Measurements from ENCODE around the gene LHPP.

Gene LHPP

GRCh38 chr10:124557648-124558338, 96.2 kb downstream of the LHPP start:
- DNase-seq (ENCODE audit: low spot score), result peak; percentile 80

DNA sequence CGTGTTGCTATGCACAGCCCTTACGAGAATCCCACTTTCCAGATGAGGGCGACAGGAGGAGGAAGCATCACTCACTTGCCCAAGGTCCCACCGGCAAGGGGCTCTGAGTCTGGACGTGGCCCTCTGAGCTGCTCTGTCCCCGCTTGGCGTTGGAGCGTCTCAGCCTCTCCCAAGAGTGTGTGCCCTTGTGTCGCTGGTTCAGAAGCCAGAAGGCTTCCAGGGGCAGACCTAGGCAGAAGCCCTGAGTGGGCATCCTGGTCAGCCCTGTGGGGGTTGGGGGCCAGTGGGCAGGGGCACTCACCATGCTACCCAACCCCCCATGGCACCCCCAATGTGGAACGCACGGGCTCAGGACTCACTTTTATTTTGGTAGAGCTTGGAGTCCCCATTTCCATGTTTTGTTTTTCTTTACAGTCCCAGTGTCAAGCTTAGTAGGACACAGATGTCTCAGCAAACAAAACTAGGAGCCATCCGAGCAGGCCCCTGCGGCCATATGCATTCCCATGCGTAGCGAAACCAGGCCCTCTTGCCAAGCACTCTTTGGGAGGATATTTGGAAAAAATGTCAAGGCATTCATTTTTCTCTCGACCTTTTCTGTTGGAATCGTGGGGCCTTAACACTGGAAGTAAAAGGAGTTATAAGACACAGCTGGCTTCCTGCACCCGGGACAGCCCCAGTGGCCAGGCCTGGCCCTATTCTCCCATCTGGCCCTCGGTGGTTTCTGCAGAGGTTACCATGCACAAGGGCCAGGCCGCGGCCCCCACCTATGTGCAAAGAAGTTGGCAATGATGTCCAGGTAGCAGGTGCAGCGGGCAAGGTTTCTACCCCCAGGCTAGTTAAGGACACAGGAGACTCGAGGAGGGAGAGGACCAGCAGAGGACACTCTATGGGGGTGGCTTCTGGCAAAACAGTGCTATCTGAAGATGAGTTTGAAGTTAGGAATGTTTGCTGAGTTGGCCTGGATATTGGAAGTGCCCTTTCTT, 97.0 kb downstream of the LHPP start:
- DNase-seq (ENCODE audit: low spot score), result no peak

DNA sequence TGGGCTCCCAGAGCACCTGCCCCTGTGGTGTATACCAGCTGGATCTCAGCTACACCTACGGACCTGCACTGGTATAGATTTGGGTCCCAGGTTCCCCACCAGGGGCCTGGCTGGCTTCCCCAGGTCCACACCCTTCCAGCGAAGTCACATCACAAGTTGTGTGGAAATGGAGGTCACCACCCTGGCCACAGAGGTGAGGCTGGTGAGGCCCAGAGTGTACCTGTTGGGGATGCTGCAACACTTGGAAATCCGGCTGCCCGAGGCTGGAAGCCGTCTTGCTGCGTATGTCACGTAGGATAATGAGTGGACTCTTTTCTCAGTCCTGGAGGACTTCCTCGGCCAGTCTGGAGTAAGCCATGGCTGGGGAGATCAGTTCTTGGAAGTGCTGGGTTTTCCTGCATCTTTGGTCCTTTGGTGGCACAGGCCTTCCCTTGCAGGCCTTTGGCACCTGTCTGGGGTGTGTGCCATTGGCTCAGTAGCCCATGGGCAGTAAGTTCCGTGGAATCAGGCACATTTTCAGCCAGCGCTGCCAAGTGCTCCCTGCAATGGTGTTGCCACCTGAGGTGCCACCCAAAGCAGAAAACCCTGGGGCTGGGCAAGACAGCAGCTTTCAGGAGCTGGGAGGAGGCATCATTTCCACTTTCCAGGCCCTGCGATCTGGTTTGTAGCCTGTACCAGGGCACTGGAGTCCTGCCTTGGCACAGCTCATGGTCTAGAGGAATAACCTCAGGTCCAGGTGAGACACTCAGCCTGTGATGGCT, 97.9 kb downstream of the LHPP start:
- DNase-seq (ENCODE audit: low spot score), result no peak

DNA sequence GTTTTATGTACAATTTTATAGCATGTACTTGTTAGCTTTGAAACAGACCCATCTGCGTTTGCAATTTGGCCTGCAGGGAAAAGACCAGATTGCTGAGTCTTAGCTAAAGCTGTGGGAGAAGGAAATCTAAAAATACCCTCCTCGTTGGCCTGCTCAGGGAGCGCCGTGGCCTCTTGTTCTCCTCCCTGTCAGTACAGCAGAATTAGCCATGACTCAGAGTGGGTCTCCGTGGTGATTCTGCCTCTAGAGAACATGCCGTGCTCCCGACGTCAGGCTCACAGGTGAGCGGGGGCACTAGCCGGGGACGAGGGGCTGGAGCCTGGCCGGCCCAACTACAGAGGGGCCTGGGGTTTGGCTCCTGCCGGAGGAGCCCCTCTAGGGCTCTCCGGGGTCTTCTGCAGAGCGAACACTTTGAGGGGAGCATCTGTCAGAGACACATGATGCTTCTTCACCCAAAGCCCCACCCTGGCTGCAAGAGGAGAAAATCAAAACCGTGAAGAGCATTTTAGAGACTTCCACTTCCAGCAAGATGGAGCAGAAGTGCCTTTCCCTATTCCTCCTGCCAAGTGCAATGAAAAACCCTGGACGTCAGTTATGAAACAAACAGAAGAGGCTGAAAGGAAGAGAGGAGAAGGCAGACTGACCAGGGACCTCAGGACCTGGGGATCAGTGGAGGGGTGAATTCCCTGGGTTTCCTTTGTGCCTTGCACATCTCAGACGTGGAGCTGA, 98.9 kb downstream of the LHPP start:
- peak; percentile 36 for DNase-seq (ENCODE audit: low spot score)

DNA sequence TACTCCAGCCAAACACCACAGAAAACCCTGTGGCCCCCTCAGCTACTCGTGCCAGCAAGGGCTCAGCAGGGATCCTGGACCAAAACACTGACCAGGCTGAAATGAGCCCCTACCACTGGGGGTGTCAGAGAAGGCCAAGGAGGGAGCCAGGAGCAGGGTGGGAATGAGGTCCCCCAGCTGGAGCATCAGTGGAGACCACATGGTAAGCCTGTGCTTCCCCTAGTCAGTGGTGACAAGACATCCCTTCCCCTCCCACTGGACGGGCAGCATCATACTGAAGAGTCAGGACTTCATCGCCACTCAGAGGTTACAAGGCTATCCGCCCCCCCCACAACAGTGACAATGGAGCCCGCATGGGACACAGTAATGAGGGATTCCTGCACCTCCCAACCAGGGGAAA, 99.6 kb downstream of the LHPP start:
- DNase-seq (ENCODE audit: low spot score), result no peak

DNA sequence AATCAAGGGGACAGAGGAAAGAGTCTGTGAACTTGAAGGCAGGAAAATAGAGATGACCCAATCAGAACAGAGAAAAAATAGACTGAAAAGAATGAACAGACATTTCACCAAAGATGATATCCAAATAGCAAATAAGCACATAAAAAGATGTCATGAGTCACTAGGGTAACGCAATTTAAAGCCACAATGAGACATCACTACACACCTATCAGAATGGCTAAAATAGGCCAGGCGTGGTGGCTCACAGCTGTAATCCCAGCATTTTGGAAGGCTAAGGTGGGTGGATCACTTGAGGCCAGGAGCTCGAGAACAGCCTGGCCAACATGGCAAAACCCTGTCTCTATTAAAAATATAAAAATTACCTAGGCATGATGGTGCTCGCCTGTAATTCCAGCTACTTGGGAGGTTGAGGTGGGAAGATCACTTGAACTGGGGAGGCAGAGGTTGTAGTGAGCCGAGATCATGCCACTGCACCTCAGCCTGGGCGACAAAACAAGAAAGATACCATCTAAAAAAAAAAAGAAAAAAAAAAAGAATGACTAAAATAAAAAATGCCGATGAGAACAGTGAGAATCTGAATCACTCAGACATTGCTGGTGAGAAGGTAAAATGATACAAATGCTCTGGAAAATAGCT, 100.9 kb downstream of the LHPP start:
- DNase-seq (ENCODE audit: low spot score), result no peak

GRCh38 chr10:124563320-124564040, 101.9 kb downstream of the LHPP start:
- no peak for DNase-seq (ENCODE audit: low spot score)

- no peak for DNase-seq (ENCODE audit: low spot score)
Measured at GRCh38 chr10:124564881-124565280, 103.3 kb downstream of the LHPP start.

DNA sequence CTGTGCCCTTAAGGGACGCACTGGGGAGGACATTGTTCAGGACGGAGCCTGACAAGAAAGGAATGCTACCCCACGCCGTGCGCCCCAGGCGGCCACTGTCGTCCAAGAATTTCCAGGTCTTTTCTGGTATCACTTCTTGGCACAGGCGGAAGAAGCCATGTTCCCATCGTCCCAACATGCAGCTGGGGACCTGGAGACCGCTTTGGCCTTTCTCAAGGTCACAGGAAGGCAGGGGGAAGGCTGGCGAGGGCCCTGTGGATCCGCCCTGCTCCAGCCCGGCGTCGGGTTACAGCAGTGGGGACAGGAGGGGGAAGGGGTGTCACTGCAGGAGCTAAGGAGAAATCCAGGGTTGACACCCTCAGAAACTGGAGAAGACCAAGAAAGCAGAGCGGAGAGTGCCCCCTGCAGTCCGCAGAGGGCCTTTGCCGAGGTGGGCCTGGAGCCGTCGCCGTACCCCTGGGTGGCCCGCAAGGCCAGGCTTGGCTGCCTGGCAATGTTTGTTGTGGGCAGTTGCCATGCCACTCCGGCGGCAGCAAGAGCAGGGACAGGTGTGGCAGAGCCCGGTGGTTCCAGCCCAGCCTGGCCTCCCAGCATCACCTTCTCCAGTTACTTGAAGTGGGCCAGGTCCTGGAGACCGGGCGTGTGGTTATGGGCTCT, 104.1 kb downstream of the LHPP start:
- DNase-seq (ENCODE audit: low spot score), result no peak

DNA sequence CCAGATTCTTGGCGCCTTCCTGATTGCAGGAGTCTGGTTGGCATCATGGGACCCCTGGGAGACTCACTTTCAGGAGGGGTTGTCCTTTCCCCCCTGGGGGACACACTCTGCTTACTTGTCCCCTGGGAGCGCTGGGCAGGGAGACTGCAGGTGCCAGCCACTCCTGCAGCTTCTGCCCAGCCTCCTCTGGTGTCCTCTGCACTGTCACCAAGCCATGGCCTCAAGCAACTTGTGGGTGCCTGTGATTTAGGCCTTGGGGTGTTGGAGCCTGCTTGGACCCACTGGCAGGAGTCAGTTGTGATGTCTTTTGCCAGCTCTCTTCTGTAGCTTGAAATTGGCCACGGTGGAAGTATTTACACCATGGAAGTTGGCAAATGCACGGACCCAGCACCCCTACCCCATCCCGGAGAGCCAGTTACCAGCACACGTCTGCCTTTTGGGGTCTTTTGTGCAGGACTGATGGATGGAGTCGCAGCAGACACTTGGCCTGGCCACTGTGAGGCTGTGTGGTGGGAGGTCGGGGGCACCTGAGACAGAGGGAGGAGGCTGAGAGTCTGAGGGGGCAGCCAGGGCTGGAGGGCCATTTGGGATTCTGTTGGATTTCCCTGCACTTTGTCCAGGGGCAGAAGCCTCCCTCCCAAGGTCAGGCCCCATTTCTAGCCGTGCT, 104.7 kb downstream of the LHPP start:
- no peak for DNase-seq (ENCODE audit: low spot score)

DNA sequence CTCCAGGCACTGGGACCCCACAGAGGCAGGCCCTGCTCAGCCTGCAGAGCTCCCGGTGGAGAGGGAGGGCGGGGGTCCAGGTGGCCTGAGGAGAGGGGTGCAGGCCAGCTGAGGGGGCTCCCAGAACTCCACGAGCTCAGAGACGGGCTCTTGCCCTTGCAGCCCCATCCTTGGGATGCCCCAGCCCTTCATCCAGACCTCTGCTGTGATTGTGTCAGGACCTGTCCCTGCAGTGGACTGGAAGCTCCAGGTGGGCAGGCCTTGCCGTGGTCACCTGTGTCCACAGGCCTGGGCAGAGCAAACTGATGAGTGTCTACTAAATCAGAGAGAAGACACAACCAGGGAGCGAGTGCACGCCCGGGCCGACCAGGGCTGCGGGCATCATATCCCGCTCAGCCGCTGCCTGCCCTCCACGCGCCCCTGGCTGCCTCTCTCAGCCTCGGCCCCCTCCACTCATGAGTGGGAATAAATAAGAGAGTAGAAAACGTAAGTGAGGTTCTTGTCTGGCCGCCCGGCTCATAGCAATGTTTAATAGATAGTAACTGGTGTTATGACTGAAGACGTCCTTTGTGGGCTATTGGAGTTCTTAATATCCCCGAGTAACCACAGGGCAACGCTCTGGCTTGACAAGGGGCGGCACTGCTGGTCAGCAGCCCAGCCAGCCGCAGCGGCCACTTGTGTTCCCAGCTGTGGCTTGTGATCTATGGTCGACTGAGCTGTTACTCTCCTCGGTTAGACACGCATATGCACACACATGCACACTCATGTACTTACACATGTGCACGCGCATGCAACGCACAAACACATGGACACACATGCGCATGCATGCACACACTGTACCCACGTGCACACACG, 105.6 kb downstream of the LHPP start:
- peak; percentile 71 for DNase-seq (ENCODE audit: low spot score)

DNA sequence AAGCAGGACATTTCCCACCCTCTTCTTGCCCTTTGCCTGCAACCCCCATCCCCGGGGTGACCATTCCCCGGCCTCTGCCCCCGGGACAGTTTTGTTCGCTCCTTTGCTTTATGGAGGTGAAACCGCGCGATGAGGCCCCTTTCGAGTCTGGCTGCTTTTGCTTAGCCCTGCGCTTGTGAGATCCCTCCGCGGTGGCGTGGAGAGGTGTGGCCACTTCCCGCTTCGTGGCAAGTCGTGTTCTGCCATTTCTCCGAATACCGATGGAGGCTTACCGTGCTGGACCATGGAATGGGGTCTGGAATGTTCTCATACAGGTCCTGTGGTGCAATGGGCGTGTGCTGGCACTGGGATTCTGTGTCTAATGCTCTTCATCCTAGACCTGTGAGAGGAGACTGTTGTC, 106.7 kb downstream of the LHPP start:
- DNase-seq (ENCODE audit: low spot score), result no peak

GRCh38 chr10:124568848-124569622, 107.4 kb downstream of the LHPP start:
- DNase-seq (ENCODE audit: low spot score), result no peak

- DNase-seq (ENCODE audit: low spot score), result no peak
Measured at GRCh38 chr10:124569623-124570470, 108.2 kb downstream of the LHPP start.

- no peak for DNase-seq (ENCODE audit: low spot score)
Measured at GRCh38 chr10:124570646-124571045, 109.0 kb downstream of the LHPP start.

DNA sequence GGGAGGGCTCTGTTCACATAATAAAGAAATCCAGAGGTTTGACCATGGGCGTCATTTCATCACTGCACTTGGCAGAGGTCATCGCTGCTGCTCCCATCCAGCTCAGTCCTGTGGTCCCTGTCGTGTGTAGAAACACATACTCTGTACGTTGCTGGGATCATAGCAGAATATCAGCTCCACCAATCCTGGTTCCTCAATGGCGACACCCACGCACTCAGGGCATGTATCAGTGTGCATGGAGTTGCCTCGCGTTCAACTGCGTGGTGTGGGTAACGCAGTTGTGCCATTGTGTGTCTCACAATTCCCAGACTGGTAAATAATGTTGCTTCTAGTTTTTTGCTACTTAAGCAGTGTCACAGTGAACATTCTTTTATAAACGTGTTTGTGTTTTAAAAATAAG, 111.1 kb downstream of the LHPP start:
- no peak for DNase-seq (ENCODE audit: low spot score)
